Common myeloid progenitor, CD34-positive (primary cell): Measurements from ENCODE around the gene DHRSX.
A peak's percentile ranks its signal among the peaks of the same experiment; 100 is the strongest.

ENCODE experiments used
- CTCF ChIA-PET: fragments of 350-600 bp; sonication (Branson Sonifier 250); formaldehyde crosslinking; loops from one replicate; lab custom pipeline; 2021; ENCODE audit warnings: antibody characterized with exemption; lab: Charles Lee
- POLR2A ChIA-PET: fragments of 350-600 bp; sonication (Branson Sonifier 250); formaldehyde crosslinking; loops from one replicate; lab custom pipeline; 2021; ENCODE audit warnings: antibody characterized with exemption; lab: Charles Lee
- DNase-seq, 3 donors: peaks; one replicate each; pipeline versions ENCODE4 v3.0.0 to v3.0.0-alpha.2; 2013
- H3K27ac ChIP-seq, 2 experiments: 1 replicate in 1 of 2; 2 replicates in 1 of 2; pipeline ENCODE4 v1.7.0; 2013; ENCODE audit warnings: inconsistent platforms in 2 of 2, low read length in 2 of 2, mild to moderate bottlenecking in 2 of 2, low read depth in 1 of 2, moderate library complexity in 1 of 2; ENCODE audit not compliant: severe bottlenecking in 2 of 2, insufficient read depth in 1 of 2, poor library complexity in 1 of 2
- H3K27me3 ChIP-seq, 5 experiments: replicated peaks in 2 of 5; 1 replicate in 3 of 5; 2 replicates in 2 of 5; pipeline versions ENCODE4 v1.6.1 to v1.7.0; 2013; ENCODE audit warnings: low read length in 4 of 5, mild to moderate bottlenecking in 2 of 5, moderate library complexity in 2 of 5, inconsistent platforms in 1 of 5; ENCODE audit not compliant: insufficient read depth in 5 of 5, control insufficient read depth in 4 of 5
- H3K36me3 ChIP-seq, 4 experiments: 1 replicate in 2 of 4; 2 replicates in 2 of 4; pipeline versions ENCODE4 v1.6.1 to v1.7.0; 2013; ENCODE audit warnings: low read length in 3 of 4, control low read depth in 1 of 4, mild to moderate bottlenecking in 1 of 4; ENCODE audit not compliant: control insufficient read depth in 4 of 4, insufficient read depth in 4 of 4
- H3K4me1 ChIP-seq, 4 experiments: 1 replicate in 3 of 4; 2 replicates in 1 of 4; pipeline versions ENCODE4 v1.6.1 to v1.7.1; 2013; ENCODE audit warnings: low read length in 3 of 4, mild to moderate bottlenecking in 3 of 4, control low read depth in 1 of 4, inconsistent platforms in 1 of 4, moderate library complexity in 1 of 4; ENCODE audit not compliant: control insufficient read depth in 4 of 4, insufficient read depth in 4 of 4; ENCODE audit errors: control extremely low read depth in 1 of 4
- H3K4me3 ChIP-seq, 7 experiments: 1 replicate in 4 of 7; 2 replicates in 3 of 7; pipeline versions ENCODE4 v1.5.1 to v1.7.0; 2013; ENCODE audit warnings: mild to moderate bottlenecking in 7 of 7, low read length in 6 of 7, moderate library complexity in 6 of 7, inconsistent platforms in 2 of 7, low read depth in 2 of 7, control low read depth in 1 of 7; ENCODE audit not compliant: insufficient read depth in 4 of 7, control insufficient read depth in 1 of 7; ENCODE audit errors: extremely low read depth in 1 of 7
- H3K9me3 ChIP-seq, 5 experiments: 1 replicate in 4 of 5; 2 replicates in 1 of 5; pipeline versions ENCODE4 v1.6.1 to v1.7.1; 2013; ENCODE audit warnings: low read length in 4 of 5, mild to moderate bottlenecking in 2 of 5, inconsistent platforms in 1 of 5, low read depth in 1 of 5, moderate library complexity in 1 of 5; ENCODE audit not compliant: control insufficient read depth in 4 of 5, insufficient read depth in 2 of 5; ENCODE audit errors: control extremely low read depth in 1 of 5
- WGBS: methylation state at CpG from one replicate; pipeline ENCODE4 v1.1.5; 2013; ENCODE audit not compliant: insufficient coverage; 5-methylcytosine and 5-hydroxymethylcytosine counted together

The DHRSX gene

GRCh38 chrX:2327423-2327822 is 173.4 kb downstream of the DHRSX start:
- Histone ChIP-seq H3K9me3 (peaks cover 0 to 4% (median 0%) of the 10 kb centered on the region in 5 experiments), H3K27me3 (no peaks in the 10 kb centered on the region), H3K4me1 (no peaks in the 10 kb centered on the region), H3K36me3 (peaks cover 0 to 8% (median under 1%) of the 10 kb centered on the region in 4 experiments), H3K4me3 (no peak overlapping the region), H3K27ac (no peak overlapping the region)
- CTCF ChIA-PET, result no interaction called here
- DNase-seq, result no peak
- POLR2A ChIA-PET, result no interaction called here
- 92% methylated on average over 2 of the region's 5 CpGs for WGBS

- peak overlapping the region in 6 of 7 experiments; percentile 15 to 74 (median 59) for H3K4me3 ChIP-seq
- peaks cover 0 to 4% (median 0%) of the 10 kb centered on the region in 5 experiments for H3K9me3 ChIP-seq
- peaks cover 0 to 2% (median 0%) of the 10 kb centered on the region in 4 experiments for H3K4me1 ChIP-seq
- 40% methylated on average over 26 of the region's 27 CpGs for WGBS
- DNase-seq, result peak; percentile 71 to 93 (median 90)
- H3K27ac ChIP-seq, result peak overlapping the region; percentile 40 to 66
- ChIA-PET CTCF (no interaction called here), POLR2A (no interaction called here)
- H3K27me3 ChIP-seq, result no peaks in the 10 kb centered on the region
- H3K36me3 ChIP-seq, result peaks cover 0 to 8% (median under 1%) of the 10 kb centered on the region in 4 experiments
These were observed 175.5 kb downstream of the DHRSX start for GRCh38 chrX:2325076-2325784.

- Histone ChIP-seq H3K27me3 (no peaks in the 10 kb centered on the region), H3K27ac (no peak overlapping the region), H3K36me3 (peaks cover 0 to 8% (median 0%) of the 10 kb centered on the region in 4 experiments), H3K4me1 (peaks cover 0 to 2% (median 0%) of the 10 kb centered on the region in 4 experiments), H3K4me3 (no peak overlapping the region), H3K9me3 (peaks cover 0 to 4% (median 0%) of the 10 kb centered on the region in 5 experiments)
- DNase-seq, result no peak
- WGBS, result 93% methylated on average over 7 of the region's 8 CpGs
- CTCF ChIA-PET, result no interaction called here
- POLR2A ChIA-PET, result no interaction called here
These were observed 176.6 kb downstream of the DHRSX start for GRCh38 chrX:2324151-2324550.

GRCh38 chrX:2321411-2321810 is 179.4 kb downstream of the DHRSX start:
- H3K9me3 ChIP-seq, result peaks cover 0 to 4% (median 0%) of the 10 kb centered on the region in 5 experiments
- ChIA-PET CTCF (no interaction called here), POLR2A (no interaction called here)
- 89% methylated on average over 9 of the region's 9 CpGs for WGBS
- no peaks in the 10 kb centered on the region for H3K27me3 ChIP-seq
- H3K4me1 ChIP-seq, result peaks cover 0 to 2% (median 0%) of the 10 kb centered on the region in 4 experiments
- peak in 1 of 3 donors; percentile 6 for DNase-seq
- H3K4me3 ChIP-seq, result no peak overlapping the region
- H3K27ac ChIP-seq, result no peak overlapping the region
- H3K36me3 ChIP-seq, result peaks cover 0 to 5% (median 0%) of the 10 kb centered on the region in 4 experiments

GRCh38 chrX:2320580-2321327 is 180.0 kb downstream of the DHRSX start:
- WGBS, result 95% methylated on average over 19 of the region's 20 CpGs

GRCh38 chrX:2320089-2320488 is 180.7 kb downstream of the DHRSX start:
- ChIA-PET POLR2A (no interaction called here), CTCF (no interaction called here)
- no peak for DNase-seq
- Histone ChIP-seq H3K4me1 (peaks cover 0 to 2% (median 0%) of the 10 kb centered on the region in 4 experiments), H3K27me3 (no peaks in the 10 kb centered on the region), H3K27ac (peak overlapping the region in 1 of 2 experiments; percentile 58), H3K4me3 (no peak overlapping the region), H3K36me3 (peaks cover 0 to 5% (median 0%) of the 10 kb centered on the region in 4 experiments), H3K9me3 (peaks cover 0 to 4% (median 0%) of the 10 kb centered on the region in 5 experiments)
- WGBS, result 98% methylated on average over 5 of the region's 7 CpGs

More at GRCh38 chrX:2320580-2321327, 180.0 kb downstream of the DHRSX start:
- Histone ChIP-seq H3K27me3 (no peaks in the 10 kb centered on the region), H3K9me3 (peaks cover 0 to 4% (median 0%) of the 10 kb centered on the region in 5 experiments), H3K4me1 (peaks cover 0 to 2% (median 0%) of the 10 kb centered on the region in 4 experiments), H3K27ac (no peak overlapping the region), H3K36me3 (peaks cover 0 to 5% (median 0%) of the 10 kb centered on the region in 4 experiments), H3K4me3 (no peak overlapping the region)
- CTCF ChIA-PET, result no interaction called here
- peak in 1 of 3 donors; percentile 14 for DNase-seq
- POLR2A ChIA-PET, result no interaction called here
